Mucosa of descending colon (tissue), 3 donors: Measurements from ENCODE around the gene SCN5A. TPM values are rescaled to one million over a fixed set of nuclear protein-coding genes. Genes with fewer than 3 reads are reported as not detected.

Source experiments
- ATAC-seq: fragments of 200-7000 bp; cut with Tn5 transposase; one replicate; pipeline ENCODE4 v1.9.1; 2020; ENCODE audit warnings: mild to moderate bottlenecking, moderate library complexity
- DNase-seq, 3 donors: peaks; one replicate each; pipeline ENCODE4 v3.0.0-alpha.2; 2020
- H3K36me3 ChIP-seq: fragments of 200-600 bp; one replicate; pipeline ENCODE4 v1.8.0; 2021; ENCODE audit warnings: low read depth, mild to moderate bottlenecking
- H3K4me1 ChIP-seq: fragments of 200-600 bp; one replicate; pipeline ENCODE4 v1.8.0; 2021; ENCODE audit warnings: low read depth, mild to moderate bottlenecking
- H3K4me3 ChIP-seq: fragments of 200-600 bp; one replicate; pipeline ENCODE4 v1.8.0; 2021; ENCODE audit warnings: mild to moderate bottlenecking
- H3K9me3 ChIP-seq: fragments of 200-600 bp; one replicate; pipeline ENCODE4 v1.8.0; 2021; ENCODE audit warnings: mild to moderate bottlenecking
- intact Hi-C, 2 donors: fragments of 100-400 bp; cut with DNase I in 1 of 2; cut with micrococcal nuclease in 1 of 2; formaldehyde crosslinking; loops; one replicate each; pipeline versions ENCODE4 v1.11.0 to v1.11.1; 2022; cut with DNase I, micrococcal nuclease
- total RNA-seq, 3 donors: library from RNA; stranded (reverse); fragmentation: NEBNext Ultra II Directional in 2 of 3; extraction: Animal tissue kit (Norgen Biotek cat#: 25700) in 2 of 3; gene quantifications; one replicate each; pipeline versions ENCODE4 v1.2.1 to v1.2.4, GENCODE V29; 2021 to 2023
- TF ChIP-seq, protein P1 (sequence below): fragments of 200-600 bp; IDR thresholded peaks from one replicate; pipeline ENCODE4 v1.8.0; 2022; ENCODE audit warnings: antibody characterized with exemption, mild to moderate bottlenecking
- donor health status: DM: no; HTN: no; CAD: no; lungs with moderate emphysema.
- donor health status: DM: no; HTN: no; CAD: no.
- donor health status: DM: no; HTN: yes; CAD: no.

The SCN5A gene
- total RNA-seq, 3 donors from 2014 or later, result 0.31 to 1.3 (median 0.32) TPM

- Histone ChIP-seq H3K4me3 (no peak overlapping the region), H3K4me1 (no peaks in the 10 kb centered on the region), H3K36me3 (no peaks in the 10 kb centered on the region), H3K9me3 (no peaks in the 10 kb centered on the region)
- DNase-seq (no peak), ATAC-seq (no peak)
- intact Hi-C loops, result no loop called here
- TF ChIP-seq, protein P1, sequence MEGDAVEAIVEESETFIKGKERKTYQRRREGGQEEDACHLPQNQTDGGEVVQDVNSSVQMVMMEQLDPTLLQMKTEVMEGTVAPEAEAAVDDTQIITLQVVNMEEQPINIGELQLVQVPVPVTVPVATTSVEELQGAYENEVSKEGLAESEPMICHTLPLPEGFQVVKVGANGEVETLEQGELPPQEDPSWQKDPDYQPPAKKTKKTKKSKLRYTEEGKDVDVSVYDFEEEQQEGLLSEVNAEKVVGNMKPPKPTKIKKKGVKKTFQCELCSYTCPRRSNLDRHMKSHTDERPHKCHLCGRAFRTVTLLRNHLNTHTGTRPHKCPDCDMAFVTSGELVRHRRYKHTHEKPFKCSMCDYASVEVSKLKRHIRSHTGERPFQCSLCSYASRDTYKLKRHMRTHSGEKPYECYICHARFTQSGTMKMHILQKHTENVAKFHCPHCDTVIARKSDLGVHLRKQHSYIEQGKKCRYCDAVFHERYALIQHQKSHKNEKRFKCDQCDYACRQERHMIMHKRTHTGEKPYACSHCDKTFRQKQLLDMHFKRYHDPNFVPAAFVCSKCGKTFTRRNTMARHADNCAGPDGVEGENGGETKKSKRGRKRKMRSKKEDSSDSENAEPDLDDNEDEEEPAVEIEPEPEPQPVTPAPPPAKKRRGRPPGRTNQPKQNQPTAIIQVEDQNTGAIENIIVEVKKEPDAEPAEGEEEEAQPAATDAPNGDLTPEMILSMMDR, result no peak
Measured at GRCh38 chr3:38689774-38690173, 40.3 kb upstream of the SCN5A start.

GRCh38 chr3:38689346-38689745, 39.9 kb upstream of the SCN5A start:
- Histone ChIP-seq H3K4me1 (no peaks in the 10 kb centered on the region), H3K4me3 (no peak overlapping the region), H3K9me3 (no peaks in the 10 kb centered on the region), H3K36me3 (no peaks in the 10 kb centered on the region)
- DNase-seq (no peak), ATAC-seq (no peak)
- intact Hi-C loops, result no loop called here
- TF ChIP-seq, protein P1, result no peak

GRCh38 chr3:38687321-38687720, 37.8 kb upstream of the SCN5A start:
- Histone ChIP-seq H3K4me1 (no peaks in the 10 kb centered on the region), H3K9me3 (no peaks in the 10 kb centered on the region), H3K4me3 (no peak overlapping the region), H3K36me3 (no peaks in the 10 kb centered on the region)
- ATAC-seq (no peak), DNase-seq (no peak)
- TF ChIP-seq, protein P1, result no peak
- intact Hi-C loops, result no loop called here

DNA sequence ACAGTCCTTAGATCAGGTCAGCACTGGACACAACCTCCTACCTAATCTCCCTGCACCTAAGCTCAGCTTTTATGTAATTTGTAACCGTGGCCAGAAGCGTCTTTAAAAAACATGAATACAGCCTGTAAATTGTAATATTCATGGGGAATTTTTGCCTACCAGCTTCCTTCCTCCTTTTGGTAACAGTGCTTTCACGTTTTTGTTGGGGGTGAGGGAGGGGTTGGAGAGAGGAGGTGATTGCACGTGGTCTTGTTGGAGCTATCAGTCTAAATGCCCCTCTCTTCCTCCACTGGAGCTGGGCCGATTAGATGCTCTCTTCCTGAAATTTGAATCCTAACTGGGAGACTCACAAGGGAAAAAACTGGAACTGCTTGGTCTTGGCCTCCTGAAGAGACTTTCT, 35.1 kb upstream of the SCN5A start:
- Histone ChIP-seq H3K9me3 (no peaks in the 10 kb centered on the region), H3K4me3 (no peak overlapping the region), H3K36me3 (no peaks in the 10 kb centered on the region), H3K4me1 (no peaks in the 10 kb centered on the region)
- ATAC-seq (no peak), DNase-seq (no peak)
- TF ChIP-seq, protein P1, result no peak
- intact Hi-C loops, result no loop called here

DNA sequence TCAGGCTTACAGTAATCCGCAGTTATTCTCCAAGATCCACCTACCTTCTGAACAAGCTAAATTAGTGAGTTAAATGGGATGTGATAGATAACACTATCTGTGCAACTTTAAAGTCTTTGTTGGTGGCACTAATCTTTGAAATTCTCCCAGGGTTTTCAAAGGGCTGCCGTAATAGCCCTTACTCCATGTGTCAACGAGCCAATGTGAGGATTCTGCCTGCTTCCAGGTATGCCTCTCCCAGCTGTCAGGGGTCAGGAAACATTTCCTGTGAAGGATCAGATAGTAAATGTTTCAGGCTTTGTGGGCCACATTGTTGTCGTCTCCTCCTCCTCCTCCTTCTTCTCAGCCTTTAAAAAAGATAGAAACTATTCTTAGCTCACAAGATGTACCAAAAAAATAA, 20.2 kb upstream of the SCN5A start:
- Histone ChIP-seq H3K4me1 (no peaks in the 10 kb centered on the region), H3K4me3 (no peak overlapping the region), H3K9me3 (no peaks in the 10 kb centered on the region), H3K36me3 (no peaks in the 10 kb centered on the region)
- intact Hi-C loops, result no loop called here
- TF ChIP-seq, protein P1, result no peak
- no peak for ATAC-seq
- no peak for DNase-seq

GRCh38 chr3:38662544-38662943, 13.1 kb upstream of the SCN5A start:
- Histone ChIP-seq H3K4me3 (no peak overlapping the region), H3K36me3 (no peaks in the 10 kb centered on the region), H3K4me1 (no peaks in the 10 kb centered on the region), H3K9me3 (peaks cover 9% of the 10 kb centered on the region)
- DNase-seq (no peak), ATAC-seq (peak; percentile 56)
- TF ChIP-seq, protein P1, result no peak
- intact Hi-C loops, result no loop called here
